Liver (tissue), 3 donors: ENCODE data around the gene HNRNPDL.

Experiments used
- EGR1 ChIP-seq, 2 donors: IDR thresholded peaks; 2 replicates each; pipeline ENCODE4 v1.6.1; 2016 to 2018; ENCODE audit warnings: antibody characterized with exemption in 2 of 2, low read depth in 2 of 2
- GABPA ChIP-seq, 2 donors: IDR thresholded peaks in 1 of 2; conservative IDR thresholded peaks in 1 of 2; 2 replicates each; pipeline ENCODE4 v1.6.1; 2016; ENCODE audit warnings: antibody characterized with exemption in 2 of 2, mild to moderate bottlenecking in 1 of 2, moderate library complexity in 1 of 2
- HNF4A ChIP-seq, 2 donors: conservative IDR thresholded peaks; 2 replicates each; pipeline ENCODE4 v1.6.1; 2016; ENCODE audit warnings: antibody characterized with exemption in 2 of 2, mild to moderate bottlenecking in 2 of 2
- MAX ChIP-seq: IDR thresholded peaks from 2 replicates; pipeline ENCODE4 v1.6.1; 2016; ENCODE audit warnings: antibody characterized with exemption
- RAD21 ChIP-seq, 2 donors: IDR thresholded peaks; 2 replicates each; pipeline ENCODE4 v1.6.1; 2016; ENCODE audit warnings: antibody characterized with exemption in 2 of 2, mild to moderate bottlenecking in 2 of 2
- REST ChIP-seq: IDR thresholded peaks from 2 replicates; pipeline ENCODE4 v1.6.1; 2016; ENCODE audit warnings: antibody characterized with exemption, mild to moderate bottlenecking
- SP1 ChIP-seq: IDR thresholded peaks from 2 replicates; pipeline ENCODE4 v1.6.1; 2018; ENCODE audit warnings: antibody characterized with exemption, mild to moderate bottlenecking
- TAF1 ChIP-seq: conservative IDR thresholded peaks from 2 replicates; pipeline ENCODE4 v1.6.1; 2016; ENCODE audit warnings: antibody characterized with exemption, mild to moderate bottlenecking
- YY1 ChIP-seq: IDR thresholded peaks from 2 replicates; pipeline ENCODE4 v1.6.1; 2016; ENCODE audit warnings: antibody characterized with exemption, mild to moderate bottlenecking
- ZBTB33 ChIP-seq: IDR thresholded peaks from 2 replicates; pipeline ENCODE4 v1.6.1; 2016; ENCODE audit warnings: antibody characterized with exemption
- TF ChIP-seq, protein P1 (sequence below): fragments of 150-350 bp; IDR thresholded peaks from 2 replicates; pipeline ENCODE4 v1.5.1; 2017; ENCODE audit warnings: improper control_type of control experiment, low read depth, low read length; ENCODE audit not compliant: missing input control
- TF ChIP-seq, protein P2 (sequence below): IDR thresholded peaks from 2 replicates; pipeline ENCODE4 v1.6.1; 2016; ENCODE audit warnings: antibody characterized with exemption
- donor health status: healthy.
- donor health status: healthy.

GRCh38 chr4:82376109-82376508 is 54.2 kb downstream of the HNRNPDL start:
- TF ChIP-seq REST (no peak), EGR1 (IDR thresholded peaks at IDR 0.05; ENCODE audit: low read depth in 2 of 2) (no peak), MAX (no peak), RAD21 (IDR thresholded peaks at IDR 0.05) (no peak), ZBTB33 (no peak), SP1 (no peak), HNF4A (conservative IDR thresholded peaks at IDR 0.05) (no peak), YY1 (no peak), GABPA (IDR thresholded peaks at IDR 0.05 in 1 of 2, conservative IDR thresholded peaks at IDR 0.05 in 1 of 2) (no peak), TAF1 (no peak)
- TF ChIP-seq, protein P1, sequence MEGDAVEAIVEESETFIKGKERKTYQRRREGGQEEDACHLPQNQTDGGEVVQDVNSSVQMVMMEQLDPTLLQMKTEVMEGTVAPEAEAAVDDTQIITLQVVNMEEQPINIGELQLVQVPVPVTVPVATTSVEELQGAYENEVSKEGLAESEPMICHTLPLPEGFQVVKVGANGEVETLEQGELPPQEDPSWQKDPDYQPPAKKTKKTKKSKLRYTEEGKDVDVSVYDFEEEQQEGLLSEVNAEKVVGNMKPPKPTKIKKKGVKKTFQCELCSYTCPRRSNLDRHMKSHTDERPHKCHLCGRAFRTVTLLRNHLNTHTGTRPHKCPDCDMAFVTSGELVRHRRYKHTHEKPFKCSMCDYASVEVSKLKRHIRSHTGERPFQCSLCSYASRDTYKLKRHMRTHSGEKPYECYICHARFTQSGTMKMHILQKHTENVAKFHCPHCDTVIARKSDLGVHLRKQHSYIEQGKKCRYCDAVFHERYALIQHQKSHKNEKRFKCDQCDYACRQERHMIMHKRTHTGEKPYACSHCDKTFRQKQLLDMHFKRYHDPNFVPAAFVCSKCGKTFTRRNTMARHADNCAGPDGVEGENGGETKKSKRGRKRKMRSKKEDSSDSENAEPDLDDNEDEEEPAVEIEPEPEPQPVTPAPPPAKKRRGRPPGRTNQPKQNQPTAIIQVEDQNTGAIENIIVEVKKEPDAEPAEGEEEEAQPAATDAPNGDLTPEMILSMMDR, result no peak
- TF ChIP-seq, protein P2, sequence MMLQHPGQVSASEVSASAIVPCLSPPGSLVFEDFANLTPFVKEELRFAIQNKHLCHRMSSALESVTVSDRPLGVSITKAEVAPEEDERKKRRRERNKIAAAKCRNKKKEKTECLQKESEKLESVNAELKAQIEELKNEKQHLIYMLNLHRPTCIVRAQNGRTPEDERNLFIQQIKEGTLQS, result no peak
